ENCODE results near the gene ENTREP1. TPM values are rescaled to one million over a fixed set of nuclear protein-coding genes. Genes with fewer than 3 reads are reported as not detected.

The ENTREP1 gene
- total RNA-seq, 1 donor from 2014 or later = 1.0 TPM

GRCh38 chr9:69339620-69340019, 14.6 kb downstream of the ENTREP1 start:
- DNase-seq = no peak
- no peak overlapping the region for H3K27ac Mint-ChIP-seq (ENCODE audit: unreplicated experiment)

DNA sequence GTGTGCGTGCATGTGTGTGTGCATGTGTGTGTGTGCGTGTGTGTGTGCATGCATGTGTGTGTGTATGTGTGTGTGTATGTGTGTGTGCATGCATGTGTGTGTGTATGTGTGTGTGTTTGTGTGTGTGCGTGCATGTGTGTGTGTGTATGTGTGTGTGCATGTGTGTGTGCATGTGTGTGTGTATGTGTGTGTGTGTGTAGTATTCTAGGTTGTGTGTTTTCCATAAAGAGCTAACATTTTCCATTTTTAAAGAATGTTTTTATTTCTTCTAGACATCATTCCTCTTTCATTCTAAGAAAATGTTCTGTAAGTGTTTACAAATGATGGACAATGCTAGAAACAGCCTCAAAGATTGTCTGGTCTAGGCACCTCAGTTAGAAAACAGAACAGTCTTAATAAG, 15.6 kb downstream of the ENTREP1 start:
- no peak for DNase-seq
- H3K9me3 Mint-ChIP-seq (ENCODE audit: unreplicated experiment) = no peaks in the 10 kb centered on the region
- no peak overlapping the region for H3K27ac Mint-ChIP-seq (ENCODE audit: unreplicated experiment)
- H3K4me1 Mint-ChIP-seq (ENCODE audit: low read depth, unreplicated experiment) = no peaks in the 10 kb centered on the region
- no peak for TF ChIP-seq CTCF (IDR thresholded peaks at IDR 0.05; ENCODE audit: partially characterized antibody, unreplicated experiment)
- no peaks in the 10 kb centered on the region for H3K27me3 Mint-ChIP-seq (ENCODE audit: unreplicated experiment)
- H3K36me3 Mint-ChIP-seq (ENCODE audit: unreplicated experiment) = no peaks in the 10 kb centered on the region
- no peak overlapping the region for H3K4me3 Mint-ChIP-seq (ENCODE audit: unreplicated experiment)

More at GRCh38 chr9:69339620-69340019, 14.6 kb downstream of the ENTREP1 start:
- Mint-ChIP-seq H3K9me3 (ENCODE audit: unreplicated experiment) (peaks cover 3% of the 10 kb centered on the region), H3K4me3 (ENCODE audit: unreplicated experiment) (no peak overlapping the region), H3K27me3 (ENCODE audit: unreplicated experiment) (no peaks in the 10 kb centered on the region), H3K4me1 (ENCODE audit: low read depth, unreplicated experiment) (no peaks in the 10 kb centered on the region), H3K36me3 (ENCODE audit: unreplicated experiment) (no peaks in the 10 kb centered on the region)
- TF ChIP-seq CTCF (IDR thresholded peaks at IDR 0.05; ENCODE audit: partially characterized antibody, unreplicated experiment) = no peak

GRCh38 chr9:69342769-69343168, 17.8 kb downstream of the ENTREP1 start:
- no peak for DNase-seq
- Mint-ChIP-seq H3K27ac (ENCODE audit: unreplicated experiment) (no peak overlapping the region), H3K4me3 (ENCODE audit: unreplicated experiment) (no peak overlapping the region), H3K4me1 (ENCODE audit: low read depth, unreplicated experiment) (no peaks in the 10 kb centered on the region), H3K27me3 (ENCODE audit: unreplicated experiment) (no peaks in the 10 kb centered on the region), H3K9me3 (ENCODE audit: unreplicated experiment) (no peaks in the 10 kb centered on the region), H3K36me3 (ENCODE audit: unreplicated experiment) (no peaks in the 10 kb centered on the region)
- TF ChIP-seq CTCF (IDR thresholded peaks at IDR 0.05; ENCODE audit: partially characterized antibody, unreplicated experiment) = no peak

- H3K36me3 Mint-ChIP-seq (ENCODE audit: unreplicated experiment) = no peaks in the 10 kb centered on the region
- TF ChIP-seq CTCF (IDR thresholded peaks at IDR 0.05; ENCODE audit: partially characterized antibody, unreplicated experiment) = no peak
- H3K27ac Mint-ChIP-seq (ENCODE audit: unreplicated experiment) = no peak overlapping the region
- no peaks in the 10 kb centered on the region for H3K4me1 Mint-ChIP-seq (ENCODE audit: low read depth, unreplicated experiment)
- DNase-seq = no peak
- H3K9me3 Mint-ChIP-seq (ENCODE audit: unreplicated experiment) = no peaks in the 10 kb centered on the region
- no peaks in the 10 kb centered on the region for H3K27me3 Mint-ChIP-seq (ENCODE audit: unreplicated experiment)
- no peak overlapping the region for H3K4me3 Mint-ChIP-seq (ENCODE audit: unreplicated experiment)
Observed at GRCh38 chr9:69344459-69344858, 19.4 kb downstream of the ENTREP1 start.

DNA sequence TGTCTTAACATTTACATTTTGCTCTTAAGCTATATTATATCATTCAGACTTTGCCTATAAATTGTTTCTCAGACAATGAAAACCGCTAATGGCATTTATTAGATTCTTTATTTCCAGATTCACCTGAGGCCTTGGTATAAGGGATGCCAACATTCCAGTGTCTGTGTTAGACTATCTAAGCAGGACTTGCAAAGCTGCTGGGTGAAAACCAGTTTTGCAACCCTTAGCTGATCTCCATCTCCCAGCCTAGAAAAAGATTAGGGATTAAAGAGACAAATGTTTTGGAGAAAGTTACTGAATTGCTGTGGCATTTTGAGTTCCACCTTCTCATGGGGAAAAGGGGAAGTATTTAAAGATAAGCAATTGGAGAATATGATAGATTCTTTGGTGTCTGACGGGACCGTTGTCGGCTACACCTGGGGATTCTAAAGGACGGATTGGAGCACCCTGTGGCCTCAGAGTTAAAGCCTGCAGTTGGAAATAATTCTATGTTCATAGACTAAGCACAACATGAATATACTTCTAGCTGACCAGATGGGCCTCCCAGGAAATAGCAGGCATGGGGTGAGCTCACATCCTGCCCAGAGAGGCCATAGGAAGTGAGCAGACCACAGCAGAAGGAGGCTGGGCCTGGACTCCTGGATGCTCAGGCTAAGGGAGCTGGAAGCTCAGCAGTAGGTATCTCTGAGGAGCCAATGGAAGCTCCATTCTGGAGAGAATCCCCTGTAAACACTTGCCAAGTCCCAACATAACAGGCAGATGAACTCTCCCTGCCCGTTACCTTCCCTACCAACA, 21.8 kb downstream of the ENTREP1 start:
- H3K36me3 Mint-ChIP-seq (ENCODE audit: unreplicated experiment) = no peaks in the 10 kb centered on the region
- no peak overlapping the region for H3K4me3 Mint-ChIP-seq (ENCODE audit: unreplicated experiment)
- no peak overlapping the region for H3K27ac Mint-ChIP-seq (ENCODE audit: unreplicated experiment)
- H3K4me1 Mint-ChIP-seq (ENCODE audit: low read depth, unreplicated experiment) = no peaks in the 10 kb centered on the region
- no peaks in the 10 kb centered on the region for H3K9me3 Mint-ChIP-seq (ENCODE audit: unreplicated experiment)
- TF ChIP-seq CTCF (IDR thresholded peaks at IDR 0.05; ENCODE audit: partially characterized antibody, unreplicated experiment) = no peak
- no peak for DNase-seq
- no peaks in the 10 kb centered on the region for H3K27me3 Mint-ChIP-seq (ENCODE audit: unreplicated experiment)
